ENCODE results near the gene MGAM2. TPM values are rescaled to one million over a fixed set of nuclear protein-coding genes. Genes with fewer than 3 reads are reported as not detected.

The MGAM2 gene
- total RNA-seq, 4 donors from 2014 or later, result 0.16 to 0.51 (median 0.38) TPM; not detected in 1

GRCh38 chr7:142125256-142125955 lies 13.9 kb downstream of the MGAM2 start:
- TF ChIP-seq CTCF (IDR thresholded peaks at IDR 0.05; ENCODE audit: low read depth), result no peak

DNA sequence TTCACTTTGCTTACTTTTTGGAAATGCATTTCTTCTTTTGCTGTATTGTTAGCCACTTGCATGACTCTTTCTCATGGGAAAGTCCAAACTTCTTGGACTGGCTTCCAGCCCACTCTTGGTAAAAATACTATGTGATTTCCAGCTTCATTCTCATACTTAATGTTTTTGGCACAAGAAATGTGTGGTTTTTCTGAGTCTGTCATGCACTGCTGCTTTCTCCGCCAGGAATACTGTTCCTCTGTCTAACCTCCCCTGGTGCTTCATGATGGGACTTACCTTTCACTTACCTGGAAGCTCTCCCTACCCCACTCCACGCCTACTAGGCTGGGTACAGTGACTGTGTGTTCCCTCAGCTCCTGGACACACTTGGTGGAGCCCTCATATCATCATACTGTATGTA lies 18.7 kb downstream of the MGAM2 start:
- no peak for TF ChIP-seq CTCF (IDR thresholded peaks at IDR 0.05; ENCODE audit: low read depth)

DNA sequence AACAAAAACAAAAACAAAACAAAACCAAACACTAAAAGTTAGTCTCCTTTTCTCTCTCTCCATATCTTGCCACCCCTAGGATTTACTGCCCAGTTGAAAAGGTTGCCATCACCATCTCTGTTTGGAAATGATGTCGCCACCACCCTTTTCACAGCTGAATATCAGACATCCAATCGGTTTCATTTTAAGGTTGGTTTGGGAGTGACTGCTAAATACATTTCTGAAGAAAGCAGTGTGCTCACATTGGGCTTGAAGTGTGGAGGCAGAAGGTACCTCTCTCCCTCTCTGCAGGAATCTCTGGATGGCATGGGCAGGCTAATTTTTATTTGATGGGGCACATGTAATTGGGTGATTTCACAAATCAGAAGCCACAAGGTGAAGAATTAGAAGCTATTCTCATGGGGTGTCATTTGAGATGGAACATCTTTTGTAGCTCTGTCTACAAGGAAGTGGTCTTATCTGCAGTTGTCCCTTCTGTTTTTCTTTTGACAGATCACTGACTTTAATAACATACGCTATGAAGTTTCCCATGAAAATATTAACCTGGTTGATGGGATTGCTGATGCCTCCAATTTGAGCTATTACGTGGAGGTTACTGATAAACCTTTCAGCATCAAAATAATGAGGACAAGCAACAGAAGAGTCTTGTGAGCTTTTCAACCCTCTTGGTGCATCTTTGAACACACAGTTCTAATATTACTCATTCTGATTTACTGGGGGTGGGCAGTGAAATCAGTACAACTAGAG lies 20.1 kb downstream of the MGAM2 start:
- TF ChIP-seq CTCF (IDR thresholded peaks at IDR 0.05; ENCODE audit: low read depth), result no peak

GRCh38 chr7:142133731-142134148 lies 22.2 kb downstream of the MGAM2 start:
- TF ChIP-seq CTCF (IDR thresholded peaks at IDR 0.05; ENCODE audit: low read depth), result no peak

DNA sequence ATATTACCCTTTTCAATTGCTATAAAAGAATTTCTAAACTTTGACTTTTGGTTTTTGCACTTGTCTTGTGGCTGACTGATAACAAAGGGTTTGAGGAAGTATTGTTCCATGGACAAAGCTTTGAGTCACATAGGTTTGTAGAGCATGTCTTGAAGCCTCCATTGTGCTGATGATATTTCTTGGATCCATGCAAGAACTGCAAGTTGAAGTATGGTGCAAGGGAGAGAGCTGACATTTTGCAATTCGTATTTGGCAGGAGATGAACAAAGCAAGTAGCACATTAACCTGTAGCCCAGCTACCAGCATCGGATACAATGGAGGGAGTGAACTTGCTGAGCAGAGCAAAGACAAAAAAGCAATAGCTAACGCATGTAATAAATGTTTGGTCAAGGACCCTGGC lies 23.4 kb downstream of the MGAM2 start:
- no peak for TF ChIP-seq CTCF (IDR thresholded peaks at IDR 0.05; ENCODE audit: low read depth)

- no peak for TF ChIP-seq CTCF (IDR thresholded peaks at IDR 0.05; ENCODE audit: low read depth)
Measured at GRCh38 chr7:142138996-142139395, 27.5 kb downstream of the MGAM2 start.

DNA sequence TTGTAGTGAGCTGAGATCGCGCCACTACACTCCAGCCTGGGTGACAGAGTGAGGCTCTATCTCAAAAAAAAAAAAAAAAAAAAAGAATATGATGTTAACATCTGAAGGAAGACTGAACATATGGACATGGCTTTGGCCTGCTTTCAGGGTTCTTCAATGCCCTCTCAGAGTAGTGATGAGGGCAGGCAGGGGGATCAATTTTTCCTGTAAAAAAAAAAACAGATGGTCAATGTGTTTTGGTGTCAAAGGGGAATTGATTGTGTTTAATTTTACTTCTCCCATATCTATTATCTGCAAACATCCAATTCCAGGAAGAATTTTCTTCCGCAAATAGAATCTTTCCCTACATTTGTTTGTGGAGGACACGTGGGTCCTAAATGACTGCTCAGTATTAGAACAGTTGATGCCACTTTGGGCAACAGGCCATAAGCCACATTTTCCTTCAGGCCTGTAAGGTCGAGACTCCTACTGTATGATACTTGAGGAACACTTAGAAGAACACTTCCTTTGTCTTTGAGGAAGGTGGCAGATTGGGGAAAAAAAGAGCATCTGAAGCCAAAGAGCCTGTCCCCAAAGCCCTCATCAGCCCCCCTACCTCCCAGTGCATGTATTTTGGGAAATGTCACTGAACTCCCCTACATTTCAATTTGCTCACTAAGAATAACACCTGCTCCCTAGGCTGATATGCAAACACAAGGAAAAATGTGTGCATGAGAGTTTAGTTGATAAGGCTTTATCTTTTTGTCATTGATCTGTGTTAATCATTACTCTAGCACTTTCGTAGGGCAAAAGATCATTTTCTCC lies 28.3 kb downstream of the MGAM2 start:
- TF ChIP-seq CTCF (IDR thresholded peaks at IDR 0.05; ENCODE audit: low read depth), result no peak

All from subcutaneous adipose tissue (tissue), 4 donors.